Liver (tissue), 9 donors: Measurements from ENCODE around the gene GATA3. TPM values are rescaled to one million over a fixed set of nuclear protein-coding genes. Genes with fewer than 3 reads are reported as not detected.

ENCODE experiments used
- DNase-seq: peaks from one replicate; pipeline ENCODE4 v3.0.0-alpha.2; 2017; ENCODE audit warnings: low spot score
- H3K27ac ChIP-seq, 2 donors: one replicate each; pipeline ENCODE4 v1.7.0; 2013; ENCODE audit warnings: inconsistent platforms in 2 of 2, low read length in 2 of 2, control low read depth in 1 of 2, low read depth in 1 of 2, mild to moderate bottlenecking in 1 of 2
- H3K27me3 ChIP-seq, 4 donors: one replicate each; pipeline versions ENCODE4 v1.6.1 to v1.7.0; 2013; ENCODE audit warnings: low read length in 3 of 4, inconsistent platforms in 1 of 4, mild to moderate bottlenecking in 1 of 4, moderate library complexity in 1 of 4; ENCODE audit not compliant: control insufficient read depth in 4 of 4, insufficient read depth in 4 of 4
- H3K36me3 ChIP-seq, 4 donors: one replicate each; pipeline versions ENCODE4 v1.6.1 to v1.7.0; 2013; ENCODE audit warnings: low read length in 3 of 4, mild to moderate bottlenecking in 3 of 4, low read depth in 1 of 4, moderate library complexity in 1 of 4; ENCODE audit not compliant: control insufficient read depth in 4 of 4, insufficient read depth in 3 of 4
- H3K4me1 ChIP-seq, 4 donors: one replicate each; pipeline versions ENCODE4 v1.6.1 to v1.7.0; 2013; ENCODE audit warnings: low read length in 3 of 4, mild to moderate bottlenecking in 3 of 4, moderate library complexity in 1 of 4; ENCODE audit not compliant: control insufficient read depth in 4 of 4, insufficient read depth in 4 of 4
- H3K4me3 ChIP-seq, 3 donors: one replicate each; pipeline versions ENCODE4 v1.6.1 to v1.7.0; 2013; ENCODE audit warnings: low read length in 3 of 3, control low read depth in 1 of 3, low read depth in 1 of 3, mild to moderate bottlenecking in 1 of 3
- H3K9ac ChIP-seq, 2 donors: one replicate each; pipeline ENCODE4 v1.7.0; 2013; ENCODE audit warnings: low read length in 2 of 2, mild to moderate bottlenecking in 2 of 2, moderate library complexity in 2 of 2, control low read depth in 1 of 2, low read depth in 1 of 2
- H3K9me3 ChIP-seq, 4 donors: one replicate each; pipeline versions ENCODE4 v1.6.1 to v1.7.0; 2013; ENCODE audit warnings: low read length in 3 of 4; ENCODE audit not compliant: control insufficient read depth in 4 of 4
- ATF3 ChIP-seq: IDR thresholded peaks from 2 replicates; pipeline ENCODE4 v1.6.1; 2016; ENCODE audit warnings: antibody characterized with exemption
- EGR1 ChIP-seq, 2 donors: IDR thresholded peaks; 2 replicates each; pipeline ENCODE4 v1.6.1; 2016 to 2018; ENCODE audit warnings: antibody characterized with exemption in 2 of 2, low read depth in 2 of 2
- FOXA1 ChIP-seq: IDR thresholded peaks from 2 replicates; pipeline ENCODE4 v1.6.1; 2016; ENCODE audit warnings: antibody characterized with exemption
- FOXA2 ChIP-seq: IDR thresholded peaks from 2 replicates; pipeline ENCODE4 v1.6.1; 2016; ENCODE audit warnings: antibody characterized with exemption
- GABPA ChIP-seq, 2 donors: IDR thresholded peaks in 1 of 2; conservative IDR thresholded peaks in 1 of 2; 2 replicates each; pipeline ENCODE4 v1.6.1; 2016; ENCODE audit warnings: antibody characterized with exemption in 2 of 2, mild to moderate bottlenecking in 1 of 2, moderate library complexity in 1 of 2
- HNF4A ChIP-seq, 2 donors: conservative IDR thresholded peaks; 2 replicates each; pipeline ENCODE4 v1.6.1; 2016; ENCODE audit warnings: antibody characterized with exemption in 2 of 2, mild to moderate bottlenecking in 2 of 2
- HNF4G ChIP-seq: IDR thresholded peaks from 2 replicates; pipeline ENCODE4 v1.6.1; 2016; ENCODE audit warnings: antibody characterized with exemption
- JUND ChIP-seq, 2 donors: IDR thresholded peaks; 2 replicates each; pipeline ENCODE4 v1.6.1; 2016; ENCODE audit warnings: antibody characterized with exemption in 2 of 2
- MAX ChIP-seq: IDR thresholded peaks from 2 replicates; pipeline ENCODE4 v1.6.1; 2016; ENCODE audit warnings: antibody characterized with exemption
- NR2F2 ChIP-seq: IDR thresholded peaks from 2 replicates; pipeline ENCODE4 v1.6.1; 2016; ENCODE audit warnings: antibody characterized with exemption
- RAD21 ChIP-seq, 2 donors: IDR thresholded peaks; 2 replicates each; pipeline ENCODE4 v1.6.1; 2016; ENCODE audit warnings: antibody characterized with exemption in 2 of 2, mild to moderate bottlenecking in 2 of 2
- RXRA ChIP-seq, 2 donors: IDR thresholded peaks; 2 replicates each; pipeline ENCODE4 v1.6.1; 2017 to 2018; ENCODE audit warnings: antibody characterized with exemption in 2 of 2, mild to moderate bottlenecking in 1 of 2
- SP1 ChIP-seq: IDR thresholded peaks from 2 replicates; pipeline ENCODE4 v1.6.1; 2018; ENCODE audit warnings: antibody characterized with exemption, mild to moderate bottlenecking
- TAF1 ChIP-seq: conservative IDR thresholded peaks from 2 replicates; pipeline ENCODE4 v1.6.1; 2016; ENCODE audit warnings: antibody characterized with exemption, mild to moderate bottlenecking
- YY1 ChIP-seq: IDR thresholded peaks from 2 replicates; pipeline ENCODE4 v1.6.1; 2016; ENCODE audit warnings: antibody characterized with exemption, mild to moderate bottlenecking
- WGBS: extraction: QIAGEN DNeasy Blood & Tissue Kit; methylation state at CpG from one replicate; pipeline ENCODE4 v1.1.7; 2013; 5-methylcytosine and 5-hydroxymethylcytosine counted together
- polyA plus RNA-seq, 2 donors: library from polyadenylated mRNA; stranded (reverse) in 1 of 2; unstranded in 1 of 2; fragments of 200-250 nt in 1 of 2; fragments of >200 nt in 1 of 2; fragmentation: Nextera tagmentation in 1 of 2; extraction: Ambion mirVana in 1 of 2; gene quantifications; one replicate each; pipeline versions ENCODE4 v1.2.1 to v1.2.3, GENCODE V29; 2013 to 2015
- total RNA-seq, 2 donors: library from RNA; depleted of rRNA; stranded (reverse); fragments of >200 nt; gene quantifications; one replicate each; pipeline ENCODE4 v1.2.3, GENCODE V29; 2014
- TF ChIP-seq, protein P1 (sequence below): IDR thresholded peaks from 2 replicates; pipeline ENCODE4 v1.6.1; 2016; ENCODE audit warnings: antibody characterized with exemption, mild to moderate bottlenecking
- TF ChIP-seq, protein P2 (sequence below): fragments of 150-350 bp; IDR thresholded peaks from 2 replicates; pipeline ENCODE4 v1.5.1; 2017; ENCODE audit warnings: improper control_type of control experiment, low read depth, low read length; ENCODE audit not compliant: missing input control
- donor health status: healthy.
- donor health status: healthy.
- donor health status: healthy.
- donor health status: healthy.
- donor health status: healthy.

Gene GATA3
- total and polyA plus RNA-seq, 4 donors, result 0.08 to 0.51 (median 0.21) TPM

DNA sequence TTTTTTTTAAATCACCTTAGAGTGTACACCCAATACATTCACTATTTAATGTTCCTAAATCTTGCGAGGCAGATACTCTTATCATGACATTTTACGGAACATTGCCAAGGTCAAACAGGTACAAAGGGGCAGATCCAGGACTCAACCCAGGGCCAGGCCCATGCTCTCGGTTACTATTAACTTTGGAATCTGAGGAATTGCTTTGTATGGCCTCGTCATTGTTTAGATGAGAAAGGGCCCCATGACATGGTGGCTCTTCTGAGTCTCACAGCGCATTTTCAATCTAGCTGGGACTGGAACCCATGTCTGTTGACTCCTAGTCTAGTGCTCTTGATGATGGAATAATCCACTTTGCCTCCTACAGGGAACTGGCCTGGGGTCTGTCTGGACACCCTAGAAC, 59.1 kb downstream of the GATA3 start (continued):
- TF ChIP-seq, protein P1, sequence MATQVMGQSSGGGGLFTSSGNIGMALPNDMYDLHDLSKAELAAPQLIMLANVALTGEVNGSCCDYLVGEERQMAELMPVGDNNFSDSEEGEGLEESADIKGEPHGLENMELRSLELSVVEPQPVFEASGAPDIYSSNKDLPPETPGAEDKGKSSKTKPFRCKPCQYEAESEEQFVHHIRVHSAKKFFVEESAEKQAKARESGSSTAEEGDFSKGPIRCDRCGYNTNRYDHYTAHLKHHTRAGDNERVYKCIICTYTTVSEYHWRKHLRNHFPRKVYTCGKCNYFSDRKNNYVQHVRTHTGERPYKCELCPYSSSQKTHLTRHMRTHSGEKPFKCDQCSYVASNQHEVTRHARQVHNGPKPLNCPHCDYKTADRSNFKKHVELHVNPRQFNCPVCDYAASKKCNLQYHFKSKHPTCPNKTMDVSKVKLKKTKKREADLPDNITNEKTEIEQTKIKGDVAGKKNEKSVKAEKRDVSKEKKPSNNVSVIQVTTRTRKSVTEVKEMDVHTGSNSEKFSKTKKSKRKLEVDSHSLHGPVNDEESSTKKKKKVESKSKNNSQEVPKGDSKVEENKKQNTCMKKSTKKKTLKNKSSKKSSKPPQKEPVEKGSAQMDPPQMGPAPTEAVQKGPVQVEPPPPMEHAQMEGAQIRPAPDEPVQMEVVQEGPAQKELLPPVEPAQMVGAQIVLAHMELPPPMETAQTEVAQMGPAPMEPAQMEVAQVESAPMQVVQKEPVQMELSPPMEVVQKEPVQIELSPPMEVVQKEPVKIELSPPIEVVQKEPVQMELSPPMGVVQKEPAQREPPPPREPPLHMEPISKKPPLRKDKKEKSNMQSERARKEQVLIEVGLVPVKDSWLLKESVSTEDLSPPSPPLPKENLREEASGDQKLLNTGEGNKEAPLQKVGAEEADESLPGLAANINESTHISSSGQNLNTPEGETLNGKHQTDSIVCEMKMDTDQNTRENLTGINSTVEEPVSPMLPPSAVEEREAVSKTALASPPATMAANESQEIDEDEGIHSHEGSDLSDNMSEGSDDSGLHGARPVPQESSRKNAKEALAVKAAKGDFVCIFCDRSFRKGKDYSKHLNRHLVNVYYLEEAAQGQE, result no peak
- TF ChIP-seq NR2F2 (no peak), RAD21 (IDR thresholded peaks at IDR 0.05) (no peak), SP1 (no peak), EGR1 (IDR thresholded peaks at IDR 0.05; ENCODE audit: low read depth in 2 of 2) (no peak), HNF4G (no peak)

DNA sequence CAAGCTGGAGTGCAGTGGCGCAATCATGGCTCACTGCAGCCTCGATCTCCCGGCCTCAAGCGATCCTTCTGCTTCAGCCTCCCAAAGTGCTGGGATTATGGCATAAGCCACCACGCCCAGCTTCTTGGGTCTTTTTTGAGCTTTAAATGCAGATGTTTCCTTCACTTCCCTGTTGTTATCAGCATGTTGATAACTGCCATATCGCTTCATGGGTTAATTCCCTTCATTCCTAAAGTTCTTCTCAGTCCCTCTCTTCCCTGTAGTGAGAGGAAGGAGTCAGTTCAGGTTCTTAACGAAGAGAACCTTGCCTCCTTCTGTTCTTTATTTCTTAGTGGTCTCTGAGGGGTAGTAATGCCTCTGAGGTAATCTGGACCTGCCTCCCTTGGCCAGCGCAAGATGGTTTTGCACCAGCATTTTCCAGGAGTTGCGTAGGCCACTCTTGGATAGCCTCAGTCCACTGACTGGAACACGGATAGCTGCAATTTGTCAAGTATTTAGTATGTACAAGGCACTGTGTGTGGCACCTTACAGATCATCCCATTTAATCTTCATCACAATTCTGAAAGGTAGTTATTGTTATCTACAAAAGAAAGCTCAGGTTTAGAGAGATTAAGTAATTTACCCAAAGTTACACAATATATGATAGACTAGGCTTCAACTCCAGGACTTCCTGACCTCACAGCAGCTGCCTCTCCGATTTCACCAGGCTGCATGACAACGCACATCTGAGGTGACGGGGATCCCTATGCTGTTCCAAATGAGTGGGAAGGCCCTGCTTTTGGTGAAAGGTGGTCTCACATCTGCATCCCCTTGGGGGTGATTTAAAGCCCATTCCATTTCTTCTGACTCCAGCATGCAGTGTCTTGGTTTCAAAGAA, 60.5 kb downstream of the GATA3 start:
- 85% methylated on average over 13 of the region's 13 CpGs for WGBS
- H3K9me3 ChIP-seq, result no peaks in the 10 kb centered on the region
- no peaks in the 10 kb centered on the region for H3K4me1 ChIP-seq
- H3K9ac ChIP-seq, result no peak overlapping the region
- H3K27me3 ChIP-seq, result no peaks in the 10 kb centered on the region
- DNase-seq, result no peak
- no peak for TF ChIP-seq HNF4A (conservative IDR thresholded peaks at IDR 0.05)
- TF ChIP-seq, protein P2, sequence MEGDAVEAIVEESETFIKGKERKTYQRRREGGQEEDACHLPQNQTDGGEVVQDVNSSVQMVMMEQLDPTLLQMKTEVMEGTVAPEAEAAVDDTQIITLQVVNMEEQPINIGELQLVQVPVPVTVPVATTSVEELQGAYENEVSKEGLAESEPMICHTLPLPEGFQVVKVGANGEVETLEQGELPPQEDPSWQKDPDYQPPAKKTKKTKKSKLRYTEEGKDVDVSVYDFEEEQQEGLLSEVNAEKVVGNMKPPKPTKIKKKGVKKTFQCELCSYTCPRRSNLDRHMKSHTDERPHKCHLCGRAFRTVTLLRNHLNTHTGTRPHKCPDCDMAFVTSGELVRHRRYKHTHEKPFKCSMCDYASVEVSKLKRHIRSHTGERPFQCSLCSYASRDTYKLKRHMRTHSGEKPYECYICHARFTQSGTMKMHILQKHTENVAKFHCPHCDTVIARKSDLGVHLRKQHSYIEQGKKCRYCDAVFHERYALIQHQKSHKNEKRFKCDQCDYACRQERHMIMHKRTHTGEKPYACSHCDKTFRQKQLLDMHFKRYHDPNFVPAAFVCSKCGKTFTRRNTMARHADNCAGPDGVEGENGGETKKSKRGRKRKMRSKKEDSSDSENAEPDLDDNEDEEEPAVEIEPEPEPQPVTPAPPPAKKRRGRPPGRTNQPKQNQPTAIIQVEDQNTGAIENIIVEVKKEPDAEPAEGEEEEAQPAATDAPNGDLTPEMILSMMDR, result no peak
- TF ChIP-seq MAX, result no peak
- TF ChIP-seq EGR1 (IDR thresholded peaks at IDR 0.05; ENCODE audit: low read depth in 2 of 2), result no peak
- TF ChIP-seq TAF1, result no peak
- TF ChIP-seq FOXA2, result no peak
- TF ChIP-seq YY1, result no peak
- no peak for TF ChIP-seq SP1
- TF ChIP-seq JUND (IDR thresholded peaks at IDR 0.05), result no peak
- TF ChIP-seq HNF4G, result no peak
- no peak for TF ChIP-seq GABPA (IDR thresholded peaks at IDR 0.05 in 1 of 2, conservative IDR thresholded peaks at IDR 0.05 in 1 of 2)
- TF ChIP-seq NR2F2, result no peak
- no peak for TF ChIP-seq ATF3
- H3K27ac ChIP-seq, result no peak overlapping the region
- no peaks in the 10 kb centered on the region for H3K36me3 ChIP-seq
- no peak overlapping the region for H3K4me3 ChIP-seq

GRCh38 chr10:8115618-8115980, 61.1 kb downstream of the GATA3 start:
- H3K4me1 ChIP-seq, result no peaks in the 10 kb centered on the region
- no peaks in the 10 kb centered on the region for H3K9me3 ChIP-seq
- H3K4me3 ChIP-seq, result no peak overlapping the region
- WGBS, result 91% methylated on average over 3 of the region's 3 CpGs
- H3K36me3 ChIP-seq, result no peaks in the 10 kb centered on the region
- DNase-seq, result no peak
- no peak for TF ChIP-seq HNF4G
- TF ChIP-seq RXRA (IDR thresholded peaks at IDR 0.05), result no peak
- no peak for TF ChIP-seq HNF4A (conservative IDR thresholded peaks at IDR 0.05)
- no peak for TF ChIP-seq YY1
- no peak for TF ChIP-seq SP1
- TF ChIP-seq FOXA1, result no peak
- H3K9ac ChIP-seq, result no peak overlapping the region
- no peaks in the 10 kb centered on the region for H3K27me3 ChIP-seq
- no peak overlapping the region for H3K27ac ChIP-seq
